GM18951 (cell line): ENCODE results near the gene SLC16A9.

ENCODE experiments used
- POLR2A ChIP-seq: IDR thresholded peaks from 4 replicates; pipeline ENCODE4 v1.6.1; 2011; ENCODE audit warnings: mild to moderate bottlenecking; ENCODE audit not compliant: insufficient read length, insufficient read depth; ENCODE audit errors: extremely low read depth
- in situ Hi-C: fragments of 300-500 bp; cut with MboI; formaldehyde crosslinking; loops from one replicate; pipeline ENCODE4 v1.12.0; 2022; ENCODE audit warnings: low sequenced_read_pairs, mixed read lengths, inconsistent platforms; ENCODE audit not compliant: unreplicated experiment

Gene SLC16A9

DNA sequence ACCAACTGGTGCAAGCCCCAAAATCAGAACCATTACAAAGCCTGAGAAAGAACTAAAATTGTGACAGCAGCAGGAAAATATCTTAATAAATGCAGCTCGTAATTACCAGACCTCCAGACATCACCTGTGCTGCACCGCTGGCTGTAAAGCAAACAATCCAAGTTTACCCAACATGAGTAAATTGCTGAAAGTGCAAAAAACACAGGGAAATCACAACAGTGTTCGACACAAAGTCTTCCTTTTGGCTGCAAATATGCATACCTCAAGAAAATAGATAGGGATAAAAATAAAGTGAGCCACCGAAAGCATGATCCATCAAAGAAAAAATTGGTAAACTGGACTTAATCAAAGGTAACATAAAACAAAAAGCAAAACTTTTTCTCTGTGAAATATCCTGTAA, 101.7 kb downstream of the SLC16A9 start:
- no peak for TF ChIP-seq POLR2A
- in situ Hi-C loops = loop anchor here (25.0 kb wide), 1 partner anchor 646 kb away; no protein-coding TSS in a partner anchor

DNA sequence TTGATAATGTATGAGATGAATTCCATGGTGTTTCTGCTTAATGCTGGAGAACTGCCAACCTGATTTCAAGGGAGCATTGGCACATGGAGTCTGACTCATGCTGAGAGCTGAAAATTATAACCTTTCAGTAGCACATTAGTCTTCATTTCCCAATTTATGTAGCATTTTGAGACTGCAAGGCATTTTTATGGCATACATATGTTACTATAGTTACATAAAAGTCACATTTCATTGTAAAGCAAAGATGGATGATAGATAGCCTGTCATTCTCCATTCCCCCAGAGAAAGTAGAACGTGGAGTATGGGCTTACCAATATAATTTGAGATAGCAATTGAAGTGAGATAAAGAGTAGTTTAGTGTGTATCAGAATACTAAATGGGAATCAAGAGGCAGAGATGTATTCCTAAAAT, 103.1 kb downstream of the SLC16A9 start:
- TF ChIP-seq POLR2A = no peak
- in situ Hi-C loops = loop anchor here (25.0 kb wide), 1 partner anchor 644 kb away; no protein-coding TSS in a partner anchor

DNA sequence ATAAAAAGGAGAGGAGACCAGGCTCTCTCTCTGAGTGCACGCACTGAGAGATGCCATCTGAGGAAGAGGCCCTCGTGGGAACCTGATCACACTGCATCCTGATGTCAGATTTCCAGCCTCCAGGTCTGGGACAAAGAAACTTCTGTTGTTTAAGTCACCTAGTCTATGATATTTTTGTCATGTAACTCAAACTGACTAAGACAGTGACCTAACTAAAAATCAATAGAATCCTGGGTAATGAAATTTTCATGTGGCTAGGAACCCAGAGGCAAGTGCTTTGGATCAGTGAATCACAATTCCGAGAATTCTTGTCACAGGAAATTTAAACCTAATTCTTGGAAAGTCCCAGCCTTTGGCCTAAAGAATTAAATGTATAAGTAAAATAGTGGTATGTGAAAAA, 107.7 kb downstream of the SLC16A9 start:
- in situ Hi-C loops = loop anchor here (25.0 kb wide), 1 partner anchor 640 kb away; no protein-coding TSS in a partner anchor
- TF ChIP-seq POLR2A = no peak
